Right hindlimb (tissue), 1 donor: ENCODE data around the gene CCDC136.

Source experiments
- DNase-seq: peaks from one replicate; pipeline ENCODE4 v3.0.0-alpha.2; 2018

Gene CCDC136

GRCh38 chr7:128791121-128791971 lies at the start of gene CCDC136:
Gene CCDC136 (plus strand): TSS chr7:128791968. CDS start chr7:128792412, 444 bp downstream.
- peak; percentile 67 for DNase-seq

DNA sequence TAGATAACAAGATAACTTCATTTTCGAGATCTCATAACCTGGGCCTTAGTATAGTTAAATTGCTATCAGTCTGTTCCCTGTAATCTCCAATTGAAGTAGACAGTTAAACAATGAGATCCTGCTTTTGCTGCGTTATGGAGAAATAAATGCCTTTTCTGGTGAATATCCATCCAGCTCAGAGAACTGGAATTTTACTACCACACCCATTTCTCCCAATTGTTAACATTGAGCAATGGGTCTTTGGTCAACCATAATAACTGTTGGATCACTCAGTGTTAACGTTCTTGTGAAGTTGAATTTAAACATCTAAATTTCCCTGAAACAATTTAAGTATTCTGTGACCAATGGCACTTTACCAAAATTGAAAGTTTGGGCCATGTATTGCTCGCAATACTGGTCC lies 49.6 kb upstream of the CCDC136 start:
- DNase-seq, result no peak

GRCh38 chr7:128743112-128743772 lies 48.5 kb upstream of the CCDC136 start:
- no peak for DNase-seq

GRCh38 chr7:128744366-128744905 lies 47.3 kb upstream of the CCDC136 start:
- no peak for DNase-seq

GRCh38 chr7:128745706-128746105 lies 46.1 kb upstream of the CCDC136 start:
- no peak for DNase-seq

GRCh38 chr7:128747327-128748079 lies 44.3 kb upstream of the CCDC136 start:
- DNase-seq, result no peak

GRCh38 chr7:128752251-128752650 lies 39.5 kb upstream of the CCDC136 start:
- DNase-seq, result no peak

DNA sequence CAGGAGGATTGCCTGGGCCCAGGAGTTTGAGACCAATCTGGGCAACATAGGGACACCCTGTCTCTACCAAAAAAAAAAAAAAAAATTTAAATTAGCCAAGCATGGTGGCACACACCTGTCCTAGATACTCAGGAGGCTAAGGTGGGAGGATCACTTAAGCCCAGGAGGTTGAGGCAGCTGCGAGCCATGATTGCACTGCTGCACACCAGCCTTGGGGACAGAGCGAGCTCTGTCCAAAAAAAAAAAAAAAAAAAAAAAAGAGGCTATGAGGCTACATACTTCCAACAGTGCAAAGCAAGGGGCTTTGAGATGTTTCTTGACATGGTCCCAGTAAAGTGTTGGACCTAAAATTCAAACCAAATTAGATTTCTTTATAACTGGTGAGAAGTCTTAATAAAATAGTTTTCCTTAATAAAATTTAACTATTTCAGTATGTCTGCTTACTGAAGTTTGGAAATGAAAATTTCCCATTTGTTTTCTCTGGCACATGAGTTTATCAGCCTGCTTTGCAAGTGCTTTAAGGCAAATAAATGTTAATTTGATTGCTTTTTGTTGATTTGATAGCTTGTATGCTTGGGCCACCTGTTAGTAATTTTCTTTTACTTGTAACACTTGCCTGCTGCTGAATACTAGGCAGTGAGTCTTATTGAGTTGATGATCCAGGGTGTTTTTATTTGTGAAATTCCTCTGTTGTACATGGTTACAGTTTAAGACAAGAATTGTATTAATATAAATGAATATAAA lies 36.5 kb upstream of the CCDC136 start:
- DNase-seq, result no peak

GRCh38 chr7:128755819-128756476 lies 35.8 kb upstream of the CCDC136 start:
- no peak for DNase-seq

DNA sequence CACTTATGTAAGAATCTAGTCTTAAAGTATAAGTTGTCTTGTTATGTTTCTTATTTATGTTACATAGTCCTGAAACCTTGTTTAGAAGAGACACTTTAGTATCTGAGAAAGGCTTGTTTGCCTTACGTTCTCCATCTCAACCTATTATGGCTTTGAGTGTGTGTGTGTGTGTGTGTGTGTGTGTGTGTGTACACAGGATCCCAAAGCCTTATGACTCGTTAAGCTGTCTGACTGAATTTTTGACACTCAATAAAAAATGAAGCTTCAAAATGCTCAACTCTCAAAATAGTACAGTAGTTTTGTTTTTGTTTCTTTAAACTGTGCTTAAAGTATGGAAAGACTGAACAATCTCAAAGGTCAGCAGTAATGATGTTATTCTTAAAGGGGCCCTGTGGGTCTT lies 34.6 kb upstream of the CCDC136 start:
- DNase-seq, result no peak

DNA sequence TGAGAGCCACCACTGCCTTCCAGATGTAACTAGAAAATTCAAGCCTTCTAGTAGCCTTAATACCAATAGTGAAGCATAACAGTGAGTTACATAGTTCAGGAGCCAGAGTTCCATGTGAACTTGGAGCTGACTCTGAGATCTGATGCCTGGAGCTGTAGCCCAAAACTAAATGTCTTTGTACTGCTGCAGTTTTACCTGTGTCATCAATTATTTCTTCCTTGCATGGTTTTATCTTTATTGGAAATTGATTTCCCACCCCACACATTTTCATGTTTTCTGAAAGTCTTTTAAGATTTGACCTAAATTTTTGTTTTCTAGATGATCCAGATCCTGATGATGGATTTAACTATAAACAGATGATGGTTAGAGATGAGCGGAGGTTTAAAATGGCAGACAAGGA lies 33.2 kb upstream of the CCDC136 start:
- DNase-seq, result no peak

DNA sequence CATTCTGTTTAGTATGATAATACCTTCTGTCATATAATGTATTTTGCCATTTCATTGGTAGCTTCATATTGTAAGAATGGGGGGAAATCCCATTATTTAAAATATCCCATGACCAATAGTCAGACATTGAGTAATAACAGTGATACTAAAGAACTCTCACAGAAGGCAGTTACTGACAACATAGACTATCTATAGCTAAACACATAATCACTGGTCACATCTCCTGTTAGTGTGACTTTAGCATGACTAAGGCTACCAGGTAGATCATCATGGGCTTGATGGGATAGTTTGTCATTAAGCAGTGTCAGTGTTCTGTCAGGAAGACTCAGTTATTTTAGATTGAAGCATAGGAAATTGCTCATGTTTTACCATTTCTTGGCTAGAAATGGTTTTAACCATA lies 32.5 kb upstream of the CCDC136 start:
- DNase-seq, result no peak

DNA sequence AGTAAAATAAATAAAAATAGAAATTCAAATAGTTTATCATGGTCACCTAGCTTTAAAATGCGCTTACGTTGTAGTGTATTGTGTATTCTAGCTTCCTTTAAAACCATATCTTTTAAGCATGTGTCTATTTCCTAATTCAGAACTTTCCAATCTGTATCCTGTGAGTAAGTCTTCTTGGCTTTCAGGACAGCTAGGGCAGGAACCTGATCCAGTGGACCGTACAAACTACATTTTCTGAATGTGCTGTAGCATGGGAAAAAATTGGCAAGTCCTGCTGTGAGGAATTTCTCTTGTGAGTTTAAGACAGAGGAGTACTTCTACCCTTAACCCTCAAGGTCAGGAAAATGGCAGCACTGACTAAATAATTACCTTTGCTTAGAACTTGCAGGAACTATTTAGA lies 28.2 kb upstream of the CCDC136 start:
- no peak for DNase-seq

- no peak for DNase-seq
These were observed 24.2 kb upstream of the CCDC136 start for GRCh38 chr7:128767475-128768110.

DNA sequence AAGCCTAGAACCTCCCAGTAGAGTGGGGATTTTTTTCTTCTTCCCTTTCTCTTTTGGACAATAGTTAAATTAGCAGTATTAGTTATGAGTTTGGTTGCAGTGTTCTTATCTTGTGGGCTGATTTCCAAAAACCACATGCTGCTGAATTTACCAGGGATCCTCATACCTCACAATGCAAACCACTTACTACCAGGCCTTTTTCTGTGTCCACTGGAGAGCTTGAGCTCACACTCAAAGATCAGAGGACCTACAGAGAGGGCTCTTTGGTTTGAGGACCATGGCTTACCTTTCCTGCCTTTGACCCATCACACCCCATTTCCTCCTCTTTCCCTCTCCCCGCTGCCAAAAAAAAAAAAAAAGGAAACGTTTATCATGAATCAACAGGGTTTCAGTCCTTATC lies 21.5 kb upstream of the CCDC136 start:
- no peak for DNase-seq

DNA sequence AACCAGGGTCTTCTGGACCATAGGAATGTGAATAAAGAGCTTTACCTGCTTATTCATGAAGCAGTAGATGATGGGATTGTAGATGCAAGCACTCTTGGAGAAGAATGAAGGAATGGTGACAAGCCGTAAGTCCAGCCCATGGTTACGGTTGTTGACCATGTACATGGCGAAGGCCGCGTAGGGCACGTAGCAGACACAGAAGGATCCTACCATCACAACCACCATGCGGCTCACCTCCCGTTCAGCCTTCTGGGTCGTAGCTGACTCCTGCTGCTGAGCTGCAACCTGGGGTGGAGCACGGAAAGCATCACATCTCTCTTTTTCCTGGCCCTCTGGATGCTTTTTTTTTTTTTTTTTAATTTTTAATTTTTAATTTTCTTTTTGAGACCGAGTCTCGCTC lies 18.2 kb upstream of the CCDC136 start:
- no peak for DNase-seq

GRCh38 chr7:128774029-128774689 lies 17.6 kb upstream of the CCDC136 start:
- DNase-seq, result no peak

DNA sequence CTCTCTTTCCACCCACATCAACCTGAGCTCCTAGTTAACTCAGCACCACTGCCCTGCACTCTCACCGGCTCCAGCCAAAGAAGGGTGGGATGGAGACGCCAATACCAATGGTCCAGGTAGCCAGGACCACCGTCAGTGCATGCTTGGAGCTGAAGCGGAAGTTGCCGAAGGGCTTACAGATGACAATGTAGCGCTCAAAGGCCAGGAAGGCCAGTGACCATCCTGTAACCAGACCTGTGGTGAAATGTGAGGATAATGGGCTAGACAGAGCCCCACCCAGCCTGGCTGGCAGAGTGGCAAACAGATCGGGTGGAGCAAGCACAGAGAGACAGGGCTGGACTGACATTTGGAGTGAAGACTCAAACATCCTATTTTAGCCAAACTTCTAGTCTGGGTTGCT lies 16.8 kb upstream of the CCDC136 start:
- no peak for DNase-seq

GRCh38 chr7:128775744-128776474 lies 15.9 kb upstream of the CCDC136 start, which contains the start of gene OPN1SW:
Gene OPN1SW (minus strand): TSS chr7:128775794. CDS start chr7:128775781, 13 bp downstream.
- DNase-seq, result no peak
